Endothelial cell of umbilical vein (primary cell): ENCODE data around the gene SRSF1.

Source experiments
- EZH2 ChIP-seq: IDR thresholded peaks from 2 replicates; pipeline ENCODE4 v1.6.1; 2012; ENCODE audit warnings: borderline replicate concordance, low read depth, mild to moderate bottlenecking, moderate library complexity, low read length, inconsistent platforms; ENCODE audit not compliant: severe bottlenecking
- POLR2A ChIP-seq: IDR thresholded peaks from 2 replicates; pipeline ENCODE4 v1.6.1; 2012; ENCODE audit warnings: low read depth, mild to moderate bottlenecking, control low read depth, low read length
- POLR2AphosphoS5 ChIP-seq: IDR thresholded peaks from 2 replicates; pipeline ENCODE4 v1.6.1; 2012; ENCODE audit warnings: low read depth, mild to moderate bottlenecking, control low read depth, low read length, moderate library complexity; ENCODE audit not compliant: insufficient read depth
- TF ChIP-seq, protein P1 (sequence below), 2 donors: IDR thresholded peaks; 1 replicate in 1 of 2; 2 replicates in 1 of 2; pipeline ENCODE4 v1.5.1; 2011; ENCODE audit warnings: low read length in 2 of 2, mild to moderate bottlenecking in 2 of 2, moderate library complexity in 2 of 2, control low read depth in 1 of 2, inconsistent platforms in 1 of 2, low read depth in 1 of 2; ENCODE audit not compliant: insufficient read depth in 1 of 2; ENCODE audit errors: extremely low read depth in 1 of 2

DNA sequence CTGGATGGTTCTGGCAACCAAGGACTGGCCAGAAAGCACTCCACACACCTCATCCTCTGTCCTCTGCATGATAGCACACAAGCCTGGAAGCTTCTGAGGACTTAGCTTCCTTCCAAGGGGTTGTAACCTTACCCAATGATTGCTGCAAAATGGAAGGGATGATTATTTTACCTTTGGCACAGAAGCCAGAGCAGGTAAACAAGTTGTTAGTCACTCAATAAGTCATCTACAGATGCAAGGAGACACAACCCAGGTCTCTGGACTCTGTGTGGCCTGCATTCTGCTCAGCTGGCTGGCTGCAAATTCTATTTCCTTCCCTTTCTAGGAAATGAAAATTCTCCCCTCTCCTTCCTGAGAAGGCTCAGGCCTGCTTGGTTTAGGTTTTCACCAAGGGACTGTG is 49.4 kb upstream of the SRSF1 start:
- TF ChIP-seq, protein P1, sequence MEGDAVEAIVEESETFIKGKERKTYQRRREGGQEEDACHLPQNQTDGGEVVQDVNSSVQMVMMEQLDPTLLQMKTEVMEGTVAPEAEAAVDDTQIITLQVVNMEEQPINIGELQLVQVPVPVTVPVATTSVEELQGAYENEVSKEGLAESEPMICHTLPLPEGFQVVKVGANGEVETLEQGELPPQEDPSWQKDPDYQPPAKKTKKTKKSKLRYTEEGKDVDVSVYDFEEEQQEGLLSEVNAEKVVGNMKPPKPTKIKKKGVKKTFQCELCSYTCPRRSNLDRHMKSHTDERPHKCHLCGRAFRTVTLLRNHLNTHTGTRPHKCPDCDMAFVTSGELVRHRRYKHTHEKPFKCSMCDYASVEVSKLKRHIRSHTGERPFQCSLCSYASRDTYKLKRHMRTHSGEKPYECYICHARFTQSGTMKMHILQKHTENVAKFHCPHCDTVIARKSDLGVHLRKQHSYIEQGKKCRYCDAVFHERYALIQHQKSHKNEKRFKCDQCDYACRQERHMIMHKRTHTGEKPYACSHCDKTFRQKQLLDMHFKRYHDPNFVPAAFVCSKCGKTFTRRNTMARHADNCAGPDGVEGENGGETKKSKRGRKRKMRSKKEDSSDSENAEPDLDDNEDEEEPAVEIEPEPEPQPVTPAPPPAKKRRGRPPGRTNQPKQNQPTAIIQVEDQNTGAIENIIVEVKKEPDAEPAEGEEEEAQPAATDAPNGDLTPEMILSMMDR (IDR thresholded peaks at IDR 0.05; ENCODE audit: extremely low read depth in 1 of 2, insufficient read depth in 1 of 2, low read depth in 1 of 2, low read length in 2 of 2), result no peak
- TF ChIP-seq POLR2AphosphoS5, result no peak
- no peak for TF ChIP-seq EZH2
- TF ChIP-seq POLR2A, result no peak
